ENCODE measurements around the gene C20orf204.

The C20orf204 gene

GRCh38 chr20:64023361-64024140, 12.4 kb upstream of the C20orf204 start:
- Mint-ChIP-seq H3K27ac (peak overlapping the region; percentile 32), H3K9me3 (no peaks in the 10 kb centered on the region), H3K36me3 (peaks cover 95% of the 10 kb centered on the region), H3K4me3 (no peak overlapping the region), H3K4me1 (no peaks in the 10 kb centered on the region)
- ATAC-seq, result no peak
- DNase-seq (ENCODE audit: low spot score in 2 of 2), result no peak

DNA sequence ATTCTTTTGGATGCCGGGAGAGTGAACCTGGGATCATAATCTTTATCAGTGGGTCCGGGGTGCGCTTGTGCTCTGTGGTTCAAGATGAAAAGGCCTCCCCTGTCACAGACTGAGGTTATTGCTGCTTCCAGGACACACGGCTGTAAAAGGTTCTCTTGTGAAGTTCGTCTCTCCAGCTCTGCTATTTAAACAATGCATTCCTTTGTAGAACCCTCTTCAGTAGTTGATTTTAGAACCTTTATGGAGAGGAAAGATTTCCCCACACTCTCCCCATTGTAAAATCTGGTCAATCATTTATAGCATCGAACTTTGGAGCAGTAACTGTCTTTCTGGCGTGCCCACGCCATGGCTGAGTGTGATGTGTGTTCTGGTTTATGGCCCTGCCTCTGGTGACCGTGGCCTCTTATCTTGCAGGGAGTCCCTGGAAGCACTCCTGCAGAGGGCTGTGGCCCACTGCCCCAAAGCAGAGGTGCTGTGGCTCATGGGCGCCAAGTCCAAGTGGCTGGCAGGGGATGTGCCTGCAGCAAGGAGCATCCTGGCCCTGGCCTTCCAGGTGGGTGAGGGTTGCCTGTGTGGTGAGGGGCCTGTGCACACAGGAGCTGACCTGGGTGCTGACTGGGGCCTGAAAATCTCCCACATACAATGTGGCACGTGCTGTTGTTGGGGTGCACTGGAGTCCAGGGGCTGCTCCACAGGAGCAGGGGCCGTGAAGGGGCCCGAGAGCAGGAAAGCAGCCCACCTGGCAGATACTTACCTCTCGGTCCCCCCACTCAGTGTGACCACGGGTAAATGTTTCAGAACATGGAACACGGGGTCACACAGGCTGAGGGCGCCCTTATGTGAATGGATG, 11.6 kb upstream of the C20orf204 start:
- ATAC-seq (no peak), DNase-seq (ENCODE audit: low spot score in 2 of 2) (no peak)
- Mint-ChIP-seq H3K27ac (no peak overlapping the region), H3K4me1 (no peaks in the 10 kb centered on the region), H3K4me3 (no peak overlapping the region), H3K36me3 (peaks cover 95% of the 10 kb centered on the region), H3K9me3 (no peaks in the 10 kb centered on the region)

DNA sequence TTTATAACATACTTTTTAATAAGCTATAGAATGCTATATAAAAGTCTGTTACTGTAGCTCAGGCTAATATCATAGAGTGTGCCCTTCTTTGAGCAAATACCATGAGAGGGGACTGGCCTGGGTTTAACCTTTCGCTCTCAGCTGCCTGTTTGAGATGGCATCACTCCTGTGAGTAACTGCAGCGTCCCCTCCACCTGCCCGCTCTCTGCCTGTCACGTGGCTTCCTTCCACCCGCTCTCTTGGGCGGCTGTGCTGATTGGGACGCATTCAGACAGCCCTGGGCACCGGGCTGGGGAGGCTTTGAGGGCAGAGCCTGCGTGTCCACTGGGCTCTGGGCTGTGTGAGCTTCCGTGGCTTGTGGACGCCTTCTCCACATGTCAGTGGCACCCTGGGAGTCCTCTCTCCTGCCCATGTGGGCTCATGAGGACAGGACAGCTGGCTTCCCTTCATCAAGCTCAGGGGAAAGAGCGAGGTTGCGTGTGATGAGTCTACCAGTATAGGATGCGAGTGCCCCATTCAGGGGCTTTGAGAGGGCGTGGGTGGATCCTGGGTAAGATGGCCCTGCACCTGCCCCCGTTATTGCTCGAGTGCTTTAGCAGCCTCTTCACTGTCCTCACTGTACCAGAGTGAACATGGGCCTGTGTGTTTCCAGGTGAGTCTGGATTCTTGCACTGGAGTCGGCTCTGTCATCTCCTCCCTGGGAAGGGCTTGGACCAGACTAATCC, 10.7 kb upstream of the C20orf204 start:
- no peak for ATAC-seq

DNA sequence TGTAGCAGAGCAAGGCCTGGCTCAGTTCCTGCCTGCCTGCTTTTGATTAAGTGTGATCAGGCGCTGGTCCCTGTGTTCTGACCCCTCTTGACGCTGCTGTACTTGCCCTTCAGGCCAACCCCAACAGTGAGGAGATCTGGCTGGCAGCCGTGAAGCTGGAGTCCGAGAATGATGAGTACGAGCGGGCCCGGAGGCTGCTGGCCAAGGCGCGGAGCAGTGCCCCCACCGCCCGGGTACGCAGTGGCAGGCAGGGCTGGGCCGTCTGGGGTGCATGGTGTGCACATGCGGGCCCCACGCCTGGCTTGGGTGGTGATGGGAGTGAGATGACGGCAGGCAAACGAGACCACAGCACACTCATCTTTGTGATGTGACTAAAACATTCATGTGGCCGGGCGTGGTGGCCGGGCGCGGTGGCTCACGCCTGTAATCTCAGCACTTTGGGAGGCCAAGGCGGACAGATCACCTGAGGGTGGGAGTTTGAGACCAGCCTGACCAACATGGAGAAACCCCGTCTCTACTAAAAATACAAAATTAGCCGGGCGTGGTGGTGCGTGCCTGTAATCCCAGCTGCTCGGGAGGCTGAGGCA, 10.1 kb upstream of the C20orf204 start:
- no peaks in the 10 kb centered on the region for H3K9me3 Mint-ChIP-seq
- H3K4me3 Mint-ChIP-seq, result no peak overlapping the region
- no peak for DNase-seq (ENCODE audit: low spot score in 2 of 2)
- no peaks in the 10 kb centered on the region for H3K4me1 Mint-ChIP-seq
- no peak for ATAC-seq
- no peak overlapping the region for H3K27ac Mint-ChIP-seq
- peaks cover 95% of the 10 kb centered on the region for H3K36me3 Mint-ChIP-seq

More for the DNA sequence above, 10.7 kb upstream of the C20orf204 start:
- no peak overlapping the region for H3K4me3 Mint-ChIP-seq
- peaks cover 95% of the 10 kb centered on the region for H3K36me3 Mint-ChIP-seq
- no peak overlapping the region for H3K27ac Mint-ChIP-seq
- no peak for DNase-seq (ENCODE audit: low spot score in 2 of 2)
- no peaks in the 10 kb centered on the region for H3K9me3 Mint-ChIP-seq
- H3K4me1 Mint-ChIP-seq, result no peaks in the 10 kb centered on the region

GRCh38 chr20:64027981-64028685, 7.8 kb upstream of the C20orf204 start:
- Mint-ChIP-seq H3K36me3 (peaks cover 98% of the 10 kb centered on the region), H3K4me1 (peaks cover 6% of the 10 kb centered on the region), H3K4me3 (no peak overlapping the region), H3K27ac (peak overlapping the region; percentile 77), H3K9me3 (no peaks in the 10 kb centered on the region)
- ATAC-seq (no peak), DNase-seq (ENCODE audit: low spot score in 2 of 2) (no peak)

- no peak for DNase-seq (ENCODE audit: low spot score in 2 of 2)
- Mint-ChIP-seq H3K36me3 (peaks cover 96% of the 10 kb centered on the region), H3K9me3 (no peaks in the 10 kb centered on the region), H3K4me1 (peaks cover 16% of the 10 kb centered on the region), H3K4me3 (no peak overlapping the region), H3K27ac (peak overlapping the region; percentile 56)
- ATAC-seq, result no peak
Observed at GRCh38 chr20:64029293-64030117, 6.5 kb upstream of the C20orf204 start.

DNA sequence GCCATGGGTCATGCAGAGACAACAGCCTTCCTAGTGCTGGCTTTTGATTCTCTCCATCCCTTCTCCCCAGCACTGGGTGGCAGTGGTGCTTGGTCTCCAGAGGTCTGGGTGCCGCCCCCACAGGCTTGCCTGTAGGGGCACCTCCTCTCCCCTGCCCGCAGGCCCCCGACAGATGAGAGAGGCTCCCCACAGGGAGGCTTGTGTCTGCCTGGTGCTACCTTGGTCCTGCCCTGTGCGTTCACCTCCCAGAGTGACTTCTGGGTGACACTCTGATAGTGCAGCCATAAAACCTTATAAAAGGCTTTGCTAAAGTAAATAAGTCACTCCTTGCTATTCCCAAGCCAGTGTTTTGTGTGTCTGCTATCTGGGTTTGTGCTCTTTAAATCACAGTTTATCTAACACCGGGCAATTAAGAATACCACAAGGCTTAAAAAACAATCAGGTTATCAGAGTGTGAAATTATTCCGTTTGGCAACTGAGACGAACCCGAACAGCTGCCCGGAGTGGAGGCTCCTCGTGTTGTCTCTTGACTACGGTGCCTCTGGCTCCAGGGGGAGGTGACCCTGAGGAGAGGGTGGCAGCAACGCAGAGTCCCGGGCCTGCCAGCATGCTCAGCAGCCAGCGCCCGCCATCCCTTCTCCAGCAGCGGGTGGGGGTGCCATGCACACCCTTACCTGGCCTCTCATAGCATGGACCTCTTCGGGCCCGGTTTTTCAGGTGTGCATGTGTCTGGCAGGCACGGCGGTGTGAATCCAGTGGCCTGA, 5.4 kb upstream of the C20orf204 start:
- no peak overlapping the region for H3K4me3 Mint-ChIP-seq
- peaks cover 27% of the 10 kb centered on the region for H3K4me1 Mint-ChIP-seq
- peak overlapping the region; percentile 56 for H3K27ac Mint-ChIP-seq
- H3K36me3 Mint-ChIP-seq, result peaks cover 94% of the 10 kb centered on the region
- ATAC-seq (no peak), DNase-seq (ENCODE audit: low spot score in 2 of 2) (no peak)
- no peaks in the 10 kb centered on the region for H3K9me3 Mint-ChIP-seq

- Mint-ChIP-seq H3K4me3 (no peak overlapping the region), H3K27ac (no peak overlapping the region), H3K36me3 (peaks cover 81% of the 10 kb centered on the region)
Observed at GRCh38 chr20:64031822-64032314, 4.1 kb upstream of the C20orf204 start.

GRCh38 chr20:64032706-64033624, 3.0 kb upstream of the C20orf204 start:
- no peak overlapping the region for H3K4me3 Mint-ChIP-seq
- DNase-seq (ENCODE audit: low spot score in 2 of 2) (no peak), ATAC-seq (no peak)
- peak overlapping the region; percentile 94 for H3K27ac Mint-ChIP-seq
- H3K4me1 Mint-ChIP-seq, result peaks cover 48% of the 10 kb centered on the region
- no peaks in the 10 kb centered on the region for H3K9me3 Mint-ChIP-seq
- H3K36me3 Mint-ChIP-seq, result peaks cover 75% of the 10 kb centered on the region

More at GRCh38 chr20:64031822-64032314, 4.1 kb upstream of the C20orf204 start:
- Mint-ChIP-seq H3K9me3 (no peaks in the 10 kb centered on the region), H3K4me1 (peaks cover 39% of the 10 kb centered on the region)
- DNase-seq (ENCODE audit: low spot score in 2 of 2) (no peak), ATAC-seq (no peak)

DNA sequence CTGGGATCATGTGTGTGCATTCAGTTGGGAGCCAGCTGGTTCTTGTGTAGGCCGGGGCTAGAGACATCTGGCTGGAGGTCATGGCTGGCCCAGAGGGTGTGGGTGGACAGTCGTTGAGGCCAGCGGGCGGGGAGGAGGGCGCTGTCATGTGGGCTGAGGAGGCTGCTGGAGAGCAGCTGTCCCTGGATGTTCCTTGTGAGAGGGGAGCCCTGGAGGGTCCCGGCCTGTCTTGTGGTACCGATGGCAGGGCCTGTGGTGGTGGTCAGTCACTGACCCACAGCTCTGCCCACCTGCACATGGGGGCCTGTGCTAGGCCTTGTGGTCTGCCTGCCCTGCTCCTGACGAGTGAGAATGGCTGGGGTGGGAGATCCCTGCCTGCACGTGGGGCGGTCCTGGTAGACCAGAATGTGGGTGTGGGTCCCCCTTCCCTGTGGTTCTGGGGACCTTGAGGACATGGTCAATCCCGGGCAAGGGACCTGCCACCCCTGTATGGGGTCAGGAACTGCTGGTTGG, 1.9 kb upstream of the C20orf204 start:
- H3K4me3 Mint-ChIP-seq, result peak overlapping the region; percentile 67
- DNase-seq (ENCODE audit: low spot score in 2 of 2) (no peak), ATAC-seq (no peak)
- peaks cover 48% of the 10 kb centered on the region for H3K4me1 Mint-ChIP-seq
- peaks cover 64% of the 10 kb centered on the region for H3K36me3 Mint-ChIP-seq
- H3K27ac Mint-ChIP-seq, result peak overlapping the region; percentile 94
- H3K9me3 Mint-ChIP-seq, result no peaks in the 10 kb centered on the region

DNA sequence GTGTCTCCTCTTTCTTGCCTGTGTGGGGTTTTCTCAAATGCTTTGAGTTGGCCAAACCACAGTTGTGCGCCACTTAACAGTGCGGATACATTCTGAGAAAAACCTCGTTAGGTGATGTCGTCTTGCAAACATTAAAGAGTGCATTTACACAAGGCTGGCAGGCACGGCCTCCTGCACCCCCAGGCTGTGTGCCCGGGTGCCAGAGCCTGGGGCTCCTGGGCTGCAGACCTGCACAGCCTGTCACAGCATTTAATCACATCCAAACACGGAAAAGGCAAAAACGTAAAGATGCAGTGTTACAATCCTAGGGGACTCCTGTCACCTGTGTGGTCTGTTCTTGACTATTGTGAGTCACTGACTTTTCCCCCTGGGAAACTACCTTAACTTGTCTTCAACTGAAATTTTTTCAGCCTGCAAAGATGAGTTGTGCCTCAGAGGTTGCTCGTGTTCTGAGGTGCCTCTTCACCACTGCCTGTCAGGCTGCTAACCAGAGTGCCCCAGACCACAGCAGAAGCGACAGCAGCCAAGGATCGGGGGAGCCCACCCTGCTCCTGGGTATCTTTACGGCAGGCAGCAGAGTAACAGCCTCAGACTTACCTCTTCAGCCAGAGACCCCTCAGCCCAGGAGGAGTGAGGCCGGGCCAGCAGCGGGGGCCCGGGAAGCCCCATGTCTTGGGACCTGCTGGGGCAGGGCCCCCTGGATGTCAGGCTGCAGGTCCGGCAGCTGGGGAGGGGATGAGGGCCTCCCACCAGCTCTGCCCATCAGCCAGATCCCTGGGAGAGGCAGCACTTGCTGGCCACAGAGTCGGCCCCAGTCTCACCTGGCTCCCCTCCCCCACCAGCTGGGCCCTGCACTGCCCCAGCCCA, 683 bp upstream of the C20orf204 start:
- peak in 1 of 2 donors; percentile 85 for DNase-seq (ENCODE audit: low spot score in 2 of 2)
- ATAC-seq, result peak; percentile 73
- Mint-ChIP-seq H3K27ac (peak overlapping the region; percentile 94), H3K4me1 (peaks cover 48% of the 10 kb centered on the region), H3K9me3 (no peaks in the 10 kb centered on the region), H3K4me3 (peak overlapping the region; percentile 67), H3K36me3 (peaks cover 52% of the 10 kb centered on the region)
